ENCODE results near the gene TNIP1. TPM values are rescaled to one million over a fixed set of nuclear protein-coding genes. Genes with fewer than 3 reads are reported as not detected.

The TNIP1 gene
- 39.4 and 46.2 TPM in 2 replicates for polyA plus RNA-seq (2012; rRNA removed)
- 33.3 and 41.5 TPM in 2 replicates for polyA plus RNA-seq (2012; cell fraction: cytosol; rRNA removed)
- polyA plus RNA-seq (2012; cell fraction: nucleus; rRNA removed), result 36.6 and 41.8 TPM in 2 replicates

GRCh38 chr5:151080613-151081430 is at the start of gene TNIP1:
TSS of gene TNIP1 (minus strand) at chr5:151081034. CDS start at chr5:151065095, 15,939 bp downstream.
- Histone ChIP-seq H3K79me2 (ENCODE audit: insufficient read depth) (peaks cover 48% of the 10 kb centered on the region), H3K27me3 (ENCODE audit: insufficient read depth) (no peaks in the 10 kb centered on the region), H3K4me2 (peak within 1 kb of the TSS; percentile 77), H3K27ac (ENCODE audit: low read depth in 2 of 2, low read length in 1 of 2) (peak within 1 kb of the TSS; percentile 89 to 97), H3K9ac (peak within 1 kb of the TSS; percentile 99), H4K20me1 (ENCODE audit: insufficient read depth) (peaks cover 24% of the 10 kb centered on the region), H3K9me3 (no peaks in the 10 kb centered on the region), H3F3A (replicated peaks; ENCODE audit: insufficient read depth) (peaks cover 4% of the 10 kb centered on the region), H3K4me1 (ENCODE audit: control insufficient read depth in 1 of 2, insufficient read depth in 2 of 2, low read depth in 1 of 2, low read length in 1 of 2) (peaks cover 4 to 19% of the 10 kb centered on the region in 2 experiments; a peak in 3 of 4 replicates), H3K36me3 (replicated peaks in 1 of 2; ENCODE audit: control insufficient read depth in 1 of 2, insufficient read depth in 2 of 2, low read length in 1 of 2) (no peaks in the 10 kb centered on the region), H3K4me3 (ENCODE audit: low read depth in 2 of 2, low read length in 1 of 2) (peak within 1 kb of the TSS; percentile 80 to 85), H2AFZ (ENCODE audit: low read depth) (peak within 1 kb of the TSS; percentile 85), H3K9me2 (no peaks in the 10 kb centered on the region)
- TF ChIP-seq TAF1 (IDR thresholded peaks at IDR 0.05; ENCODE audit: borderline replicate concordance, low read depth, low read length) (peak; percentile 23; the same call in 1 of the 2 replicates), TEAD4 (IDR thresholded peaks at IDR 0.05; ENCODE audit: borderline replicate concordance, insufficient read depth) (0 out of 2 replicates have a peak, but pooled peaks have one; percentile 13), POLR2AphosphoS5 (IDR thresholded peaks at IDR 0.05; ENCODE audit: low read depth, low read length) (peak; percentile 15; the same call in 1 of the 2 replicates), ELF1 (IDR thresholded peaks at IDR 0.05) (peak; percentile 78), MAX (IDR thresholded peaks at IDR 0.05; ENCODE audit: low read depth) (peak; percentile 63), MXI1 (IDR thresholded peaks at IDR 0.05; ENCODE audit: low read depth, low read length) (no peak; the same call in none of the 2 replicates), GABPA (IDR thresholded peaks at IDR 0.05; ENCODE audit: low read depth) (peak; percentile 34; the same call in 1 of the 2 replicates), TCF12 (IDR thresholded peaks at IDR 0.05) (peak; percentile 27; the same call in 1 of the 2 replicates), CHD2 (IDR thresholded peaks at IDR 0.05; ENCODE audit: low read length, partially characterized antibody) (peak; percentile 30), YY1 (IDR thresholded peaks at IDR 0.05; ENCODE audit: low read depth) (0 out of 2 replicates have a peak, but pooled peaks have one; percentile 45), FOXM1 (IDR thresholded peaks at IDR 0.05; ENCODE audit: low read depth) (no peak), USF2 (IDR thresholded peaks at IDR 0.05; ENCODE audit: borderline replicate concordance, low read depth, low read length) (no peak), SIN3A (IDR thresholded peaks at IDR 0.05; ENCODE audit: borderline replicate concordance, low read depth, low read length) (peak; percentile 69; the same call in 1 of the 2 replicates), NRF1 (IDR thresholded peaks at IDR 0.05; ENCODE audit: low read depth, low read length) (peak; percentile 73), PBX3 (IDR thresholded peaks at IDR 0.05) (peak; percentile 99)
- peak; percentile 98 for DNase-seq
- POLR2A ChIA-PET, result interaction anchor here (0.9 to 2.2 kb wide), 10 partner anchors 9 to 500 kb away, joined by 3 to 8 read pairs (median 4); no protein-coding TSS in a partner anchor
- WGBS (ENCODE audit: low lambda C conversion rate), result 1% methylated on average over 16 of the region's 86 CpGs
- CTCF ChIA-PET, result interaction anchor here (0.7 to 4.9 kb wide), 8 partner anchors 10 to 87 kb away, joined by 3 to 23 read pairs (median 4); no protein-coding TSS in a partner anchor

All from SK-N-SH (cell line).